HL-60 (cell line): ENCODE results near the gene C1orf21.

Experiments
- DNase-seq, 2 experiments: peaks; one replicate each; pipeline ENCODE4 v3.0.0-alpha.2; 2010 to 2020; ENCODE audit warnings: low read depth in 1 of 2, low spot score in 1 of 2
- H3K27ac ChIP-seq: fragments of 250-450 bp; sonication (Bioruptor Pico); replicated peaks from 2 replicates; pipeline ENCODE4 v1.5.1; 2020; ENCODE audit warnings: mild to moderate bottlenecking, moderate library complexity
- H3K27me3 ChIP-seq: fragments of 250-450 bp; sonication (Bioruptor Pico); 2 replicates; pipeline ENCODE4 v1.5.1; 2021; ENCODE audit warnings: mild to moderate bottlenecking, moderate library complexity; ENCODE audit not compliant: insufficient read depth, poor library complexity, severe bottlenecking
- H3K4me3 ChIP-seq: replicated peaks from 2 replicates; pipeline ENCODE4 v1.5.1; 2011; ENCODE audit warnings: mild to moderate bottlenecking, control low read depth, low read length; ENCODE audit not compliant: insufficient read depth
- GABPA ChIP-seq: IDR thresholded peaks from 2 replicates; pipeline ENCODE4 v1.6.1; 2012; ENCODE audit warnings: low read depth
- POLR2AphosphoS5 ChIP-seq: IDR thresholded peaks from 2 replicates; pipeline ENCODE4 v1.6.1; 2012; ENCODE audit warnings: low read depth
- SPI1 ChIP-seq: IDR thresholded peaks from 2 replicates; pipeline ENCODE4 v1.6.1; 2012; ENCODE audit warnings: low read depth, mild to moderate bottlenecking, borderline replicate concordance
- TF ChIP-seq, protein P1 (sequence below): IDR thresholded peaks from one replicate; pipeline ENCODE4 v1.5.1; 2011; ENCODE audit warnings: low read length, control low read depth, inconsistent platforms; ENCODE audit not compliant: insufficient read depth
- TF ChIP-seq, protein P2 (sequence below): IDR thresholded peaks from 2 replicates; pipeline ENCODE4 v1.6.1; 2012; ENCODE audit warnings: low read depth; ENCODE audit not compliant: insufficient replicate concordance

Gene C1orf21

DNA sequence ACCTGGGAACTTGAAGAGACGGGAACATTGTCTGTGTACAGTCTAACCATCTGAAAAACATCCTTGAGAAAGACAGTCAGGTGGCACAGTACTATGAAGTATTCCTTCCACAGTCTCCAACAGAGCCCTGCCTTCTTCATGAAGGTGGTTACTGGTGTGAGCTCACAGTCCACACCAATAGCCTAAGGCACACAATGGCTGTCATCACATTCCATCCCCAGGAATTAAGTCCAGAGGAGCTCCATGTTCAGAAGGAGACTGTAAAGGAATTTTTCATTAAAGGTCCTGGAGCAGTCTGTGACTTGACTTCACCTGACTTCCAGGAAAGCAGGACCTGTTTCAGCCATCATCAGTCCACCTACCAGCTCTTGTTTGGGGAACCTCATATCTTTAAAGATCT is 180.2 kb downstream of the C1orf21 start:
- TF ChIP-seq GABPA: no peak
- TF ChIP-seq, protein P1, sequence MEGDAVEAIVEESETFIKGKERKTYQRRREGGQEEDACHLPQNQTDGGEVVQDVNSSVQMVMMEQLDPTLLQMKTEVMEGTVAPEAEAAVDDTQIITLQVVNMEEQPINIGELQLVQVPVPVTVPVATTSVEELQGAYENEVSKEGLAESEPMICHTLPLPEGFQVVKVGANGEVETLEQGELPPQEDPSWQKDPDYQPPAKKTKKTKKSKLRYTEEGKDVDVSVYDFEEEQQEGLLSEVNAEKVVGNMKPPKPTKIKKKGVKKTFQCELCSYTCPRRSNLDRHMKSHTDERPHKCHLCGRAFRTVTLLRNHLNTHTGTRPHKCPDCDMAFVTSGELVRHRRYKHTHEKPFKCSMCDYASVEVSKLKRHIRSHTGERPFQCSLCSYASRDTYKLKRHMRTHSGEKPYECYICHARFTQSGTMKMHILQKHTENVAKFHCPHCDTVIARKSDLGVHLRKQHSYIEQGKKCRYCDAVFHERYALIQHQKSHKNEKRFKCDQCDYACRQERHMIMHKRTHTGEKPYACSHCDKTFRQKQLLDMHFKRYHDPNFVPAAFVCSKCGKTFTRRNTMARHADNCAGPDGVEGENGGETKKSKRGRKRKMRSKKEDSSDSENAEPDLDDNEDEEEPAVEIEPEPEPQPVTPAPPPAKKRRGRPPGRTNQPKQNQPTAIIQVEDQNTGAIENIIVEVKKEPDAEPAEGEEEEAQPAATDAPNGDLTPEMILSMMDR: no peak
- TF ChIP-seq SPI1: no peak
- TF ChIP-seq POLR2AphosphoS5: no peak
- TF ChIP-seq, protein P2, sequence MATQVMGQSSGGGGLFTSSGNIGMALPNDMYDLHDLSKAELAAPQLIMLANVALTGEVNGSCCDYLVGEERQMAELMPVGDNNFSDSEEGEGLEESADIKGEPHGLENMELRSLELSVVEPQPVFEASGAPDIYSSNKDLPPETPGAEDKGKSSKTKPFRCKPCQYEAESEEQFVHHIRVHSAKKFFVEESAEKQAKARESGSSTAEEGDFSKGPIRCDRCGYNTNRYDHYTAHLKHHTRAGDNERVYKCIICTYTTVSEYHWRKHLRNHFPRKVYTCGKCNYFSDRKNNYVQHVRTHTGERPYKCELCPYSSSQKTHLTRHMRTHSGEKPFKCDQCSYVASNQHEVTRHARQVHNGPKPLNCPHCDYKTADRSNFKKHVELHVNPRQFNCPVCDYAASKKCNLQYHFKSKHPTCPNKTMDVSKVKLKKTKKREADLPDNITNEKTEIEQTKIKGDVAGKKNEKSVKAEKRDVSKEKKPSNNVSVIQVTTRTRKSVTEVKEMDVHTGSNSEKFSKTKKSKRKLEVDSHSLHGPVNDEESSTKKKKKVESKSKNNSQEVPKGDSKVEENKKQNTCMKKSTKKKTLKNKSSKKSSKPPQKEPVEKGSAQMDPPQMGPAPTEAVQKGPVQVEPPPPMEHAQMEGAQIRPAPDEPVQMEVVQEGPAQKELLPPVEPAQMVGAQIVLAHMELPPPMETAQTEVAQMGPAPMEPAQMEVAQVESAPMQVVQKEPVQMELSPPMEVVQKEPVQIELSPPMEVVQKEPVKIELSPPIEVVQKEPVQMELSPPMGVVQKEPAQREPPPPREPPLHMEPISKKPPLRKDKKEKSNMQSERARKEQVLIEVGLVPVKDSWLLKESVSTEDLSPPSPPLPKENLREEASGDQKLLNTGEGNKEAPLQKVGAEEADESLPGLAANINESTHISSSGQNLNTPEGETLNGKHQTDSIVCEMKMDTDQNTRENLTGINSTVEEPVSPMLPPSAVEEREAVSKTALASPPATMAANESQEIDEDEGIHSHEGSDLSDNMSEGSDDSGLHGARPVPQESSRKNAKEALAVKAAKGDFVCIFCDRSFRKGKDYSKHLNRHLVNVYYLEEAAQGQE: no peak
- Histone ChIP-seq H3K27me3 (peaks cover 5% of the 10 kb centered on the region), H3K27ac (no peak overlapping the region), H3K4me3 (no peak overlapping the region)
- DNase-seq: no peak

GRCh38 chr1:184567637-184568036 is 180.8 kb downstream of the C1orf21 start:
- no peak for DNase-seq

DNA sequence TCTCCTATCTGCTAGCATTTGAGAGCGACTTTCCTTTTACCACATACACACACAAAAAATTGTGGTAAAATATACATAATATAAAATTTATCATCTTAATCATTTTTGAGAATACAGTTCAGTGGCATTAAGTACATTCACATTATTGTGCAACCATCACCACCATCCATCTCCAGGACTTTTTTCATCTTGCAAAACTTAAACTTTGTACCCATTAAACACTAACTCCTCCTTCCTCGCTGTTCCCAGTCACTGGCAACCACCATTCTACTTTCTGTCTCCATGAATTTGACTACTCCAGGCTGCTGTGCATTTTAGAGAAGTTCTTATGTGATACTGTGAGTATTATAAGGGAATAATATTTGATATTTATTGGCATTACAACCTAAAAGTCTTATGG is 181.3 kb downstream of the C1orf21 start:
- no peak overlapping the region for H3K27ac ChIP-seq
- DNase-seq: no peak
- no peak overlapping the region for H3K4me3 ChIP-seq
- H3K27me3 ChIP-seq: peaks cover 5% of the 10 kb centered on the region
- TF ChIP-seq, protein P2: no peak
- TF ChIP-seq GABPA: no peak
- no peak for TF ChIP-seq POLR2AphosphoS5
- no peak for TF ChIP-seq SPI1
- TF ChIP-seq, protein P1: no peak

More at GRCh38 chr1:184567637-184568036, 180.8 kb downstream of the C1orf21 start:
- H3K27me3 ChIP-seq: peaks cover 5% of the 10 kb centered on the region
- TF ChIP-seq, protein P2: no peak
- no peak for TF ChIP-seq SPI1
- no peak for TF ChIP-seq GABPA
- no peak for TF ChIP-seq POLR2AphosphoS5
- TF ChIP-seq, protein P1: no peak
- H3K27ac ChIP-seq: no peak overlapping the region
- H3K4me3 ChIP-seq: no peak overlapping the region
